Lower lobe of right lung (tissue), 2 donors: ENCODE measurements around the gene TAL1. TPM values are rescaled to one million over a fixed set of nuclear protein-coding genes. Genes with fewer than 3 reads are reported as not detected.
"Not testable (repeated sequence)": the region's sequence is repeated elsewhere in the genome, so short reads cannot be mapped to it uniquely, and the experiment has no call there.

ENCODE experiments used
- ATAC-seq, 2 donors: fragments of 200-7000 bp; cut with Tn5 transposase; one replicate each; pipeline ENCODE4 v1.9.1; 2020 to 2022; ENCODE audit warnings: mild to moderate bottlenecking in 2 of 2, moderate library complexity in 2 of 2
- DNase-seq: peaks from one replicate; pipeline ENCODE4 v3.0.0-alpha.2; 2020
- H3K27ac ChIP-seq: fragments of 200-600 bp; one replicate; pipeline ENCODE4 v1.8.0; 2022
- H3K27me3 ChIP-seq: fragments of 200-600 bp; one replicate; pipeline ENCODE4 v1.8.0; 2022; ENCODE audit warnings: low read depth
- H3K36me3 ChIP-seq: fragments of 200-600 bp; one replicate; pipeline ENCODE4 v1.8.0; 2022; ENCODE audit warnings: mild to moderate bottlenecking
- H3K4me1 ChIP-seq: fragments of 200-600 bp; one replicate; pipeline ENCODE4 v1.8.0; 2022
- H3K4me3 ChIP-seq: fragments of 200-600 bp; one replicate; pipeline ENCODE4 v1.8.0; 2022; ENCODE audit warnings: mild to moderate bottlenecking
- H3K9me3 ChIP-seq: fragments of 200-600 bp; one replicate; pipeline ENCODE4 v1.8.0; 2022
- CTCF ChIP-seq: fragments of 200-600 bp; IDR thresholded peaks from one replicate; pipeline ENCODE4 v1.8.0; 2022; ENCODE audit warnings: antibody characterized with exemption, mild to moderate bottlenecking
- intact Hi-C: fragments of 100-400 bp; cut with DNase I; formaldehyde crosslinking; loops from one replicate; pipeline ENCODE4 v1.11.0; 2022
- long read RNA-seq: library from polyadenylated mRNA; unstranded; transcript quantifications from one replicate; pipeline ENCODE4 v2.0.0, GENCODE V29; 2021
- total RNA-seq: library from RNA; stranded (reverse); fragmentation: NEBNext Ultra II Directional; extraction: Animal tissue kit (Norgen Biotek cat#: 25700); gene quantifications from one replicate; pipeline ENCODE4 v1.2.1, GENCODE V29; 2021
- donor health status: DM: no; HTN: yes; CAD: no; lungs with severe emphysema.

The TAL1 gene
- total RNA-seq: 15.4 TPM
- long read RNA-seq, full-length matches to known transcripts: 1 of 10 reads
- long read RNA-seq, partial matches to known transcripts: 1 of 10 reads
- long read RNA-seq, other reads (novel, unspliced or antisense): 8 of 10 reads

GRCh38 chr1:47232187-47232874 is at the start of gene TAL1:
Gene TAL1, minus strand, starts transcription at chr1:47232225. Its CDS starts 6,337 bp downstream, at chr1:47225888.
- Histone ChIP-seq H3K27ac (peak within 1 kb of the TSS; percentile 87), H3K27me3 (peaks cover 69% of the 10 kb centered on the region), H3K4me3 (peak within 1 kb of the TSS; percentile 56), H3K9me3 (no peaks in the 10 kb centered on the region), H3K36me3 (no peaks in the 10 kb centered on the region), H3K4me1 (peaks cover 35% of the 10 kb centered on the region)
- intact Hi-C loops: no loop called here
- TF ChIP-seq CTCF: no peak
- DNase-seq (peak; percentile 55), ATAC-seq (peak; percentile 46 to 48)

GRCh38 chr1:47280142-47280541 is 48.1 kb upstream of the TAL1 start:
- H3K4me3 ChIP-seq: no peak overlapping the region
- no peaks in the 10 kb centered on the region for H3K36me3 ChIP-seq

GRCh38 chr1:47276850-47277249 is 44.8 kb upstream of the TAL1 start:
- Histone ChIP-seq H3K27me3 (no peaks in the 10 kb centered on the region), H3K4me3 (no peak overlapping the region), H3K36me3 (no peaks in the 10 kb centered on the region), H3K27ac (no peak overlapping the region), H3K9me3 (no peaks in the 10 kb centered on the region), H3K4me1 (no peaks in the 10 kb centered on the region)
- TF ChIP-seq CTCF: no peak
- intact Hi-C loops: no loop called here
- ATAC-seq (no peak), DNase-seq (no peak)

More at GRCh38 chr1:47280142-47280541, 48.1 kb upstream of the TAL1 start:
- DNase-seq (no peak), ATAC-seq (no peak)
- Histone ChIP-seq H3K27ac (no peak overlapping the region), H3K4me1 (no peaks in the 10 kb centered on the region), H3K9me3 (no peaks in the 10 kb centered on the region), H3K27me3 (no peaks in the 10 kb centered on the region)
- TF ChIP-seq CTCF: no peak
- intact Hi-C loops: no loop called here

- DNase-seq, H3K4me3 ChIP-seq, ATAC-seq, H3K36me3 ChIP-seq, H3K4me1 ChIP-seq, H3K27me3 ChIP-seq, H3K27ac ChIP-seq, H3K9me3 ChIP-seq, intact Hi-C loops: not testable (repeated sequence)
Measured at GRCh38 chr1:47275811-47276210, 43.8 kb upstream of the TAL1 start.

- H3K9me3 ChIP-seq, intact Hi-C loops, H3K27me3 ChIP-seq, H3K4me3 ChIP-seq, H3K4me1 ChIP-seq, H3K36me3 ChIP-seq: not testable (repeated sequence)
- peak overlapping the region; percentile 9 for H3K27ac ChIP-seq
- ATAC-seq (peak; percentile 62 to 78), DNase-seq (peak; percentile 76)
Measured at GRCh38 chr1:47265529-47265928, 33.5 kb upstream of the TAL1 start.

GRCh38 chr1:47262787-47263413 is 30.9 kb upstream of the TAL1 start:
- DNase-seq (no peak), ATAC-seq (peak; percentile 52 to 62)
- no peak overlapping the region for H3K27ac ChIP-seq
- H3K4me1 ChIP-seq: no peaks in the 10 kb centered on the region
- TF ChIP-seq CTCF: peak; percentile 64
- H3K27me3 ChIP-seq: no peaks in the 10 kb centered on the region
- H3K36me3 ChIP-seq: no peaks in the 10 kb centered on the region
- H3K4me3 ChIP-seq: no peak overlapping the region
- intact Hi-C loops: no loop called here
- H3K9me3 ChIP-seq: no peaks in the 10 kb centered on the region
